Smooth muscle cell (in vitro differentiated cells): ENCODE measurements around the gene LRP8. TPM values are rescaled to one million over a fixed set of nuclear protein-coding genes. Genes with fewer than 3 reads are reported as not detected.

Source experiments
- DNase-seq: peaks from one replicate; lab custom pipeline; 2025; ENCODE audit not compliant: unreplicated experiment; lab: John Stamatoyannopoulos, UW
- H2AFZ ChIP-seq: fragments of 200-600 bp; sonication (generic); 2 replicates; pipeline ENCODE4 v1.6.0; 2016; ENCODE audit warnings: antibody characterized with exemption, low read depth, mild to moderate bottlenecking
- H3F3A ChIP-seq: fragments of 200-600 bp; sonication (generic); 2 replicates; pipeline ENCODE4 v1.6.0; 2017; ENCODE audit warnings: antibody characterized with exemption, low read depth
- H3K27ac ChIP-seq: fragments of 200-600 bp; sonication (generic); 2 replicates; pipeline ENCODE4 v1.5.1; 2016; ENCODE audit warnings: low read depth, mild to moderate bottlenecking
- H3K27me3 ChIP-seq: fragments of 200-600 bp; sonication (generic); 2 replicates; pipeline ENCODE4 v1.6.1; 2016; ENCODE audit warnings: low read depth, mild to moderate bottlenecking
- H3K36me3 ChIP-seq: fragments of 200-600 bp; sonication (generic); 2 replicates; pipeline ENCODE4 v1.5.1; 2016; ENCODE audit warnings: low read depth
- H3K4me1 ChIP-seq: fragments of 200-600 bp; sonication (generic); 2 replicates; pipeline ENCODE4 v1.5.1; 2016; ENCODE audit warnings: low read depth
- H3K4me2 ChIP-seq: fragments of 200-600 bp; sonication (generic); 2 replicates; pipeline ENCODE4 v1.6.0; 2016; ENCODE audit warnings: mild to moderate bottlenecking
- H3K4me3 ChIP-seq: fragments of 200-600 bp; sonication (generic); 2 replicates; pipeline ENCODE4 v1.5.1; 2016; ENCODE audit warnings: mild to moderate bottlenecking
- H3K79me2 ChIP-seq: fragments of 200-600 bp; sonication (generic); 2 replicates; pipeline ENCODE4 v1.6.0; 2016; ENCODE audit warnings: low read depth, mild to moderate bottlenecking
- H3K9ac ChIP-seq: fragments of 200-600 bp; sonication (generic); 2 replicates; pipeline ENCODE4 v1.6.0; 2016; ENCODE audit warnings: low read depth
- H3K9me3 ChIP-seq: fragments of 200-600 bp; sonication (generic); replicated peaks from 2 replicates; pipeline ENCODE4 v1.5.1; 2016; ENCODE audit warnings: low read depth
- H4K20me1 ChIP-seq: fragments of 200-600 bp; sonication (generic); 2 replicates; pipeline ENCODE4 v1.6.0; 2016; ENCODE audit warnings: low read depth
- CTCF ChIP-seq: fragments of 200-600 bp; sonication (generic); IDR thresholded peaks from 2 replicates; pipeline ENCODE4 v1.5.1; 2017; ENCODE audit warnings: borderline replicate concordance, mild to moderate bottlenecking, antibody characterized with exemption; ENCODE audit not compliant: insufficient read depth, poor library complexity, severe bottlenecking
- WGBS: methylation state at CpG from one replicate; pipeline ENCODE4 v1.1.7; 2016; ENCODE audit warnings: low lambda C conversion rate; 5-methylcytosine and 5-hydroxymethylcytosine counted together
- polyA plus RNA-seq: library from polyadenylated mRNA; unstranded; fragments of >200 nt; fragmentation: Nextera tagmentation; extraction: Ambion mirVana; gene quantifications from 2 replicates; pipeline ENCODE4 v1.2.1, GENCODE V29; 2016
- total RNA-seq: library from RNA; depleted of rRNA; stranded (reverse); fragments of >200 nt; gene quantifications from 2 replicates; pipeline ENCODE4 v1.2.3, GENCODE V29; 2014

Gene LRP8
- total and polyA plus RNA-seq, 2 experiments from 2014 or later = 5.6 to 8.1 TPM

- Histone ChIP-seq H3K9ac (no peak overlapping the region), H2AFZ (no peak overlapping the region)
- WGBS = 90% methylated on average over 9 of the region's 9 CpGs
Observed at GRCh38 chr1:53281133-53281532, 46.7 kb downstream of the LRP8 start.

GRCh38 chr1:53280496-53280895 is 47.4 kb downstream of the LRP8 start:
- no peak overlapping the region for H2AFZ ChIP-seq
- 98% methylated on average over 8 of the region's 8 CpGs for WGBS

More at GRCh38 chr1:53281133-53281532, 46.7 kb downstream of the LRP8 start:
- Histone ChIP-seq H3K27ac (no peak overlapping the region), H3K36me3 (no peaks in the 10 kb centered on the region), H3K4me3 (no peak overlapping the region), H3K79me2 (no peaks in the 10 kb centered on the region), H3K4me2 (no peak overlapping the region), H4K20me1 (no peaks in the 10 kb centered on the region), H3K27me3 (no peaks in the 10 kb centered on the region), H3K4me1 (no peaks in the 10 kb centered on the region), H3K9me3 (no peaks in the 10 kb centered on the region), H3F3A (no peaks in the 10 kb centered on the region)
- TF ChIP-seq CTCF = no peak
- DNase-seq = no peak

GRCh38 chr1:53279296-53280200 is 48.3 kb downstream of the LRP8 start:
- Histone ChIP-seq H4K20me1 (no peaks in the 10 kb centered on the region), H3K4me3 (no peak overlapping the region), H2AFZ (no peak overlapping the region), H3K4me2 (no peak overlapping the region), H3K9ac (no peak overlapping the region), H3K27me3 (no peaks in the 10 kb centered on the region), H3K79me2 (no peaks in the 10 kb centered on the region), H3F3A (no peaks in the 10 kb centered on the region), H3K27ac (no peak overlapping the region), H3K9me3 (no peaks in the 10 kb centered on the region), H3K4me1 (no peaks in the 10 kb centered on the region), H3K36me3 (no peaks in the 10 kb centered on the region)
- no peak for TF ChIP-seq CTCF
- WGBS = 87% methylated on average over 14 of the region's 14 CpGs
- no peak for DNase-seq

More at GRCh38 chr1:53280496-53280895, 47.4 kb downstream of the LRP8 start:
- Histone ChIP-seq H3K4me3 (no peak overlapping the region), H3K79me2 (no peaks in the 10 kb centered on the region), H3K27me3 (no peaks in the 10 kb centered on the region), H3K4me1 (no peaks in the 10 kb centered on the region), H3K9ac (no peak overlapping the region), H3K36me3 (no peaks in the 10 kb centered on the region), H3K4me2 (no peak overlapping the region), H4K20me1 (no peaks in the 10 kb centered on the region), H3K9me3 (no peaks in the 10 kb centered on the region), H3F3A (no peaks in the 10 kb centered on the region), H3K27ac (no peak overlapping the region)
- no peak for TF ChIP-seq CTCF
- DNase-seq = no peak
